Activated CD4-positive, alpha-beta T cell treated with anti-CD3 and anti-CD28 coated beads, Interleukin-2, amount 50 U/mL, for 16 hours (primary cell): Measurements from ENCODE around the gene GLRA3.
"Not testable (repeated sequence)": the region's sequence is repeated elsewhere in the genome, so short reads cannot be mapped to it uniquely, and the experiment has no call there.

ENCODE experiments used
- DNase-seq: peaks from one replicate; pipeline ENCODE4 v3.0.0-alpha.2; 2020

Gene GLRA3

GRCh38 chr4:174808836-174809235 is 20.2 kb downstream of the GLRA3 start:
- no peak for DNase-seq

- no peak for DNase-seq
Observed at GRCh38 chr4:174808119-174808518, 20.9 kb downstream of the GLRA3 start.

- no peak for DNase-seq
Observed at GRCh38 chr4:174805746-174806145, 23.3 kb downstream of the GLRA3 start.

- DNase-seq: no peak
Observed at GRCh38 chr4:174794543-174795094, 34.4 kb downstream of the GLRA3 start.

GRCh38 chr4:174789657-174790056 is 39.4 kb downstream of the GLRA3 start:
- no peak for DNase-seq

- DNase-seq: not testable (repeated sequence)
Observed at GRCh38 chr4:174778274-174778986, 50.6 kb downstream of the GLRA3 start.

- no peak for DNase-seq
Observed at GRCh38 chr4:174775366-174775765, 53.7 kb downstream of the GLRA3 start.

GRCh38 chr4:174764105-174764729 is 64.8 kb downstream of the GLRA3 start:
- DNase-seq: peak; percentile 20

GRCh38 chr4:174763454-174764104 is 65.5 kb downstream of the GLRA3 start:
- DNase-seq: no peak

- no peak for DNase-seq
Observed at GRCh38 chr4:174761451-174761850, 67.6 kb downstream of the GLRA3 start.

- DNase-seq: no peak
Observed at GRCh38 chr4:174757736-174758135, 71.3 kb downstream of the GLRA3 start.

- DNase-seq: no peak
Observed at GRCh38 chr4:174753021-174753420, 76.0 kb downstream of the GLRA3 start.

GRCh38 chr4:174752026-174752425 is 77.0 kb downstream of the GLRA3 start:
- no peak for DNase-seq

- no peak for DNase-seq
Observed at GRCh38 chr4:174749091-174749490, 80.0 kb downstream of the GLRA3 start.

- no peak for DNase-seq
Observed at GRCh38 chr4:174746710-174747109, 82.3 kb downstream of the GLRA3 start.

GRCh38 chr4:174742561-174742960 is 86.5 kb downstream of the GLRA3 start:
- no peak for DNase-seq

- no peak for DNase-seq
Observed at GRCh38 chr4:174739576-174739975, 89.5 kb downstream of the GLRA3 start.

- DNase-seq: no peak
Observed at GRCh38 chr4:174734181-174734580, 94.9 kb downstream of the GLRA3 start.

- DNase-seq: no peak
Observed at GRCh38 chr4:174717828-174718227, 111.2 kb downstream of the GLRA3 start.

- no peak for DNase-seq
Observed at GRCh38 chr4:174716986-174717770, 111.9 kb downstream of the GLRA3 start.

- peak; percentile 36 for DNase-seq
Observed at GRCh38 chr4:174714393-174715211, 114.4 kb downstream of the GLRA3 start.

GRCh38 chr4:174713821-174714220 is 115.2 kb downstream of the GLRA3 start:
- DNase-seq: no peak
